Left forelimb (tissue), 1 donor: ENCODE results near the gene POLE3.
"Not testable (repeated sequence)": the region's sequence is repeated elsewhere in the genome, so short reads cannot be mapped to it uniquely, and the experiment has no call there.

Experiments used
- DNase-seq: peaks from one replicate; pipeline ENCODE4 v3.0.0-alpha.2; 2018; ENCODE audit warnings: low spot score

The POLE3 gene

GRCh38 chr9:113403646-113404045, 6.8 kb downstream of the POLE3 start:
- DNase-seq, result no peak

GRCh38 chr9:113401027-113401792, 9.3 kb downstream of the POLE3 start, which contains the start of gene ALAD:
ALAD (minus strand) TSS chr9:113401284; CDS start chr9:113393559, 7,725 bp downstream.
- DNase-seq, result peak; percentile 99

- DNase-seq, result no peak
Observed at GRCh38 chr9:113399646-113400200, 10.8 kb downstream of the POLE3 start.

GRCh38 chr9:113398796-113399195, 11.7 kb downstream of the POLE3 start:
- no peak for DNase-seq

GRCh38 chr9:113397203-113397631, 13.3 kb downstream of the POLE3 start:
- no peak for DNase-seq

- DNase-seq, result no peak
Observed at GRCh38 chr9:113395000-113395861, 15.2 kb downstream of the POLE3 start.

- no peak for DNase-seq
Observed at GRCh38 chr9:113393281-113393680, 17.2 kb downstream of the POLE3 start.

- DNase-seq, result no peak
Observed at GRCh38 chr9:113391917-113392316, 18.6 kb downstream of the POLE3 start.

- DNase-seq, result no peak
Observed at GRCh38 chr9:113390192-113390960, 20.1 kb downstream of the POLE3 start.

GRCh38 chr9:113389451-113389850, 21.0 kb downstream of the POLE3 start:
- DNase-seq, result no peak

- DNase-seq, result no peak
Observed at GRCh38 chr9:113388833-113389232, 21.6 kb downstream of the POLE3 start.

GRCh38 chr9:113387560-113388230, 22.8 kb downstream of the POLE3 start:
- DNase-seq, result no peak

- no peak for DNase-seq
Observed at GRCh38 chr9:113386571-113387393, 23.7 kb downstream of the POLE3 start.

- DNase-seq, result no peak
Observed at GRCh38 chr9:113381909-113382411, 28.5 kb downstream of the POLE3 start.

- DNase-seq, result not testable (repeated sequence)
Observed at GRCh38 chr9:113381441-113381840, 29.0 kb downstream of the POLE3 start.

- DNase-seq, result no peak
Observed at GRCh38 chr9:113380869-113381378, 29.6 kb downstream of the POLE3 start.

GRCh38 chr9:113379829-113380210, 30.7 kb downstream of the POLE3 start:
- not testable (repeated sequence) for DNase-seq

GRCh38 chr9:113379094-113379828, 31.2 kb downstream of the POLE3 start:
- not testable (repeated sequence) for DNase-seq
